Glomerular visceral epithelial cell (primary cell): ENCODE measurements around the gene IER3IP1.
A peak's percentile ranks its signal among the peaks of the same experiment; 100 is the strongest.
"Not testable (repeated sequence)": the region's sequence is repeated elsewhere in the genome, so short reads cannot be mapped to it uniquely, and the experiment has no call there.

ENCODE experiments used
- DNase-seq: peaks from one replicate; pipeline ENCODE4 v3.0.0-alpha.2; 2016; ENCODE audit errors: extremely low spot score

IER3IP1 gene

DNA sequence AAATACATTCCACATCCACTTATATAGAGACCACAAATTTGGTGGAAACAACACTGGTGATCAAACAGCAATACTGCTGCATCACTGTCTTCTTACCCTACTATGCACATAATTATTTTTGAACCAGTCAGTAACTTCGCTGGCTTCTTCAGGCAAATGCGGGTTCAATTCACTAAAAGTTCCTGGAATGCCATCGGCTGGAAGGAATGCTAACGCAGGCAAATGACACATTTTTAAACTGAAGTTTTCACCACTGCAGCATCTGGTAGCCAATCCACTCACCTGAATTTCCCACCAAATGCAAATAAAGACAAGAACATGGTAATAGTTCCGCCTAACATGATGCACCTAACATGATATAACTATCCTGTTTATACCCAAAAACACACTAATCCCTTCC lies 15.9 kb downstream of the IER3IP1 start:
- no peak for DNase-seq

DNA sequence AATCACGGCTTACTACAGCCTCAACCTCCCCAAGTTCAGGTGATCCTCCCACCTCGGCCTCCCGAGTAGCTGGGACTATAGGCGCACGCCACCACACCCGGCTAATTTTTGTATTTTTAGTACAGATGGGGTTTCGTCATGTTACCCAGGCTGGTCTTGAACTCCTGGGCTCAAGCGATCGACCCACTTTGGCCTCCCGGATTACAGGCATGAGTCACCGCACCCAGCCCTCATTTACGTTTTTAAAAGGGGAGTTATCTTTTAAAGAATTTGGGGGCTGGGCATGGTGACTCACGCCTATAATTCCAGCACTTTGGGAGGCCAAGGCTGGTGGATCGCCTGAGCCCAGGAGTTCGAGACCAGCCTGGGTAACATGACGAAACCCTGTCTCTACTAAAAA lies 17.8 kb downstream of the IER3IP1 start:
- DNase-seq: not testable (repeated sequence)

DNA sequence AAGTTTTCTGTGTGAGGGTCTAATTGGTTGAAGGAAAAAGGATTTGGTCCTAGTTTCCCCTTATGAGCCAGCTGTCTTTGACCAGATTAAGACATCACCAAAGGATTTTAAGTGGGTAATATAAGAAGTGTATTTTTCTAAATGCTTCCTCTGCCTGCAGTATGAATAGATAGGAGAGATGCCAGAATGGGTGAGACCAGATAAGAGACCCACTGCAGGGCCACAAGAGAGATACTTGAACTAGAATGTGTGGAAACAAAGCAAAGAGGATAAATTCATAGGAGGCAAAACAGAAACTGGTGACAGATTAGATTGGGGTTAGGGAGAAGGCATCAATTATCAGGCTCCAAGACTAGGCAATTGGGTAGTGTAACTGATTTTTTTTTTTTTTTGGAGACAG lies 24.7 kb downstream of the IER3IP1 start:
- no peak for DNase-seq

DNA sequence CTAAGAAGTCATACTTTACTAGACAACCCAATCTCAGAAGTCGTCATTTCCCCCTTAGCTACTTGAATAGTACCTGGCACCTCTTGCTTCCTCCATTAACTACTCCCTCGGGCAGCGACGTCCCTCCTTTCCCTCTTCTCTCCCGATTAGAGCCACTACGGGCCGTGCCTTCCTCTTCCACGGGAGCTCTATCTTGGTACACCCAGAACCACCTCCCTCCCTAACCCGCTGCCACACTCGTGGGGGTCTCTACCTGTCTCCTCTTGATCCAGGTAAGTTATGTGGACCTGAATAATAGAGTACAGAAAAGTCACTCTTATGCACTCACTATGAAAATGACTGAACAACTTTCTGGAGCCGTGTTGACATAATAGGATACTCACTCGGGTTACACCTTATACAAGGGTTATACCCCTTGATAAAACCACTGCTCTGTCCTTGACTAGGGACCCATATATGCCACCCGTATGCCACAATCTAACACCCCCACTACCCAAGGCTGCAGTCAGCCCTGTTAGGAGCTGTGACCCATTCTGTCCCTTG lies 25.3 kb downstream of the IER3IP1 start:
- no peak for DNase-seq

DNA sequence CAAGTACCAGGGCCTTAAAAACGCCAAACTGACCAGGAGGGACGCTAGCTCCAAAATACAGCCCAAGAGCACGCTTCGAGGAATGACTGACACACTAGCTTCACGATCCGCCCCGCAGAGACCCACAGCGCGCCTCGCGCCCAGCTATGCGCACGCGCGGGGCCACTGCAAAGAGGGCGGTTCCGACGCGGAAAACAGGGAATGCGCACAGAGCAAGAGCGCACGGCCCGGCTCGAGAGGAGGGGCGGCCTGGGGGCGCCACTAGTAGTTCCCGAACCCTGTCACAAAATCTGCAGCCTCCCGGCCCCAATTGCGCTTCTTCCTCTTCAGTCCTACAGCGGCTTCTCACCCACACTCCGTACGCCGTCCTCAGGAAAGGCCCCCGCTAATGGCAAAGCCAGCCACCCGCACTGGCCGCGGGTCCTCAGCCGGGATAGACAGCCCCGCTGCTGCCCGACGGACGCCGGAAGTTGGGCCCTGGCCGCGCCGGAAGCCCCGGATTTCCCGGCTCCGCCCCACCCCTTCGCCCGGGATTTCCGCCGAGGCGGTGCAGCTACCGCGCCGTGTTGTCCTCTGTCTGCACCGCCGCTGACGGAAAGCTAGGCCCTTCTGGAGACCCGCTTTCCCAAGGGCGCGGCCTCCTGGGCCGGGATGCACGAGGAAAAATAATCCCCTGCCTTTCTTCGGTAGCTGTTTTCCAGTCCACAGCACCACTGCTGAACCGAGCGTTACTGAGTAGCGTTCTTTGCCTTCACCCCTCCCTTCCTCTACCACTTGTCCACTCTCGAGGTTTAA lies 25.9 kb downstream of the IER3IP1 start, which contains the start of gene HDHD2:
HDHD2 (minus strand) TSS at position 472 of the 795 bp plus-strand sequence. CDS start 14,061 bp downstream, outside the sequence.
- DNase-seq: peak; percentile 83

DNA sequence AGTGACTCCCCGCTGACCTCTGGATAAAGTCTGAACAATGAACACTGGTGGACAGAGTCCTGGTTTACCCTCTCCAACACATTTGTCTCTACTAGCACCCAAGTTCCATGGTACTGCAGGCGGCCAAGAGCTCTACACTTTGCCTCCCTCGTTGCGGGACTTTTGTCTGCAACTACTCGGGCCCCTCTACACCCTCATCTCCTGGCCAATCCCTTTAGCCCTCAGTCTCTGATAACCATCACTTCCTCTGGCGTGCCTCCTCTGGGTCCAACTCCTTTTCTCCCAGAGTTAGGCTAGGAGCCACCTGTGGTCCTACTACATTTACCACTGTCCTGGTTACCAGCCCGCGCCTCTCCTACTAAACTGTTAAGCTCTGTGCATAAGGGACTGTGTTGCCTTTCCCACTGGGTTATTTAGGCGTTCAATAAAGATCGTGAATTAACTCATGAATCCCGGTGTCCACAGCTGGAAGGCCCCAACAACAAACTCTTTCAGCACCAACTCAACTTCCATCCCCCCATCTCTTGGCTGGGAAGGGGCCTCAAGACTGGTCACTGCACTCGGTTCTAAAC lies 26.6 kb downstream of the IER3IP1 start:
- peak; percentile 8 for DNase-seq

DNA sequence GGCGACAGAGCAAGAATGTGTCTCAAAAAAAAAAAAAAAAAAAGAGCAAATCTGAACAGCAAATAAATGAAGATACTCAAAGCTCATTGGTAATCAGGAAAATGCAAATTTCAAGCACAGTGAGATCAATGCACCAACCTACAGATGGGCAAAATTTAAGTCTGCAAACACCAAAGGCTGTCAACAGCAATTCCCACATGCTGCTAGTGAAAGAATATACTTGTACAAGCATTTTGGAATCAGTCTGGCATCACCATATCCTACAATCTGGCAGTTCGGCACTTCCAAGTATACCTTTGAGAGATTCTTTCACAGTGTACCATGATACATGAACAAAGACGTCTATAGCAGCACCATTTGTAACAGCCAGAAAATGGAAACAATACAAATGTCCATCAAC lies 30.0 kb downstream of the IER3IP1 start:
- DNase-seq: no peak

DNA sequence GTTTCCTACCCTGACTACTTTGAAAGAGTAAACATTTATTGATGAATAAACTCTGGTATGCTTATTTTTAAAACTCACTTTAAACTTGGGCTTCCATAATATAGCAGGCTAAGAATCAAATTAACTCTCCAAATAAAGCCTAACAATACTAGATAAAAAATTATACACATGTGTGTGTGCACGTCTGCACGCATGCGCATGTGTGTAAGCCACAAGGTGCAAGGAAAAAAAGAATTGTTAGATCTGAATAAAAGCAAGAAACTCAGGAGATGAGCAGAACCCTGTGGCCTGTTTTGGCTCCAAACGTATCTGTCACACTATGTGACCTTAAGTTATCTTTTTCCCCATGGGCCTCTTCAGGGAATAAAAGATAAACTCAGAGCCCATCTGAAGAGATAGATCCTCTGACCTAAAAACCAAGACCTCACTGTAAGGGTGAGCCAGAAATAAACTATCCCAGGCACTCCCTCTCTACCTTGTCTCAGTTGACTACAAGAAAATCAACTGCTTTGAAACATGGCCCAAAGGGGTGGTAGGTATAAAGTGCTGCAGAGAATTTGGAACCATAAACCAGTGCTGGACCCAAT lies 32.2 kb downstream of the IER3IP1 start:
- no peak for DNase-seq

DNA sequence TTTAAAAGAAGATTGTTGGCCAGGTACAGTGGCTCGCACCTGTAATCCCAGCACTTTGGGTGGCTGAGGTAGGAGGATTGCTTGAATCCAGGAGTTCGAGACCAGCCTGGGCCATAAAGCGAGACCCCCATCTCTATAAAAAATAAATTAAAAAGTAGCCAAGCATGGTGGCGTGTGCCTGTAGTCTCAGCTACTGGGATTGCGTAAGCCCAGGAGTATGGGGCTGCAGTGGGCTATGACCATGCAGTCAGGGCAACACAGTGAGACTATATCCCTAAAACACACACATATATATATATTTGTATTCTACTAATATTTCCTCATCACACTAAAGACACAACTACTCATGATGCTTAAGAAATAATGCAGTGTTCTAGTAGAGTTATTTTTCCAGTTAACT lies 33.0 kb downstream of the IER3IP1 start:
- no peak for DNase-seq

DNA sequence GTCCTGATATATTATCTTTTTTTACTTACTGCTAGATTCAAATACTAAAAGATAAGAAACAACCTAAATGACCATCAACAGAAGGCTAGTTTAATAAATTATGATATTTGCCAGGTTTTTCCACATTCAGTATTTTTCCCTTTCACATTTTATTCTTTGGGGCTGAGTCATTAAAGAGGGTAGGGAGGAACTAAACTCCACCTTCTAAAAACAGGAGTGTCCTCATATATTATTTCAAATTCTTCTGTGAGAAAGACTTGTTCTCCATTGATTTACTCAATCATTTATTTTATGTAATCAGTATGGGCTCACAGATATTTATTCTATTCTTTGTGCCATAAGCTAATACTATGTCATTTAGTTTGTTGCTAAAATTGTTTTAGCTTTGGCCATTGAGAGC lies 34.9 kb downstream of the IER3IP1 start:
- no peak for DNase-seq

DNA sequence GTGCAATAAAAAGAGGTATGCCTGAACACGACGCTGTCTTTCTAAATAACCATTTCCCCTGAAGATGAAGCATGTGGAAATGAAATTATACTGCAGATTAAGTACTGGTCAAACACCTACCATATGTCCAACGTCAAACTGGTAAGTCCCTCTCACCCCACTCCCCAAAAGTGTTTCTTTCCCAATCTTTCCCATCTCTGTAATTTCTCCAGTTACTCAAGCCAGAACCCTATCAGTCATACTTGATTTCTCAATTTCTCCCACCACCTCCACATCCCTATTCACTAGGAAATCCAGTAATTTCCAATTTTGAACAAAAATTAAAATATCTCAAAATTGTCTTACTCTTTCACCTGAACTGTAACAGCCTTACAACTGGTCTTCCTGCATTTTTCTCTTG lies 55.0 kb downstream of the IER3IP1 start:
- no peak for DNase-seq

DNA sequence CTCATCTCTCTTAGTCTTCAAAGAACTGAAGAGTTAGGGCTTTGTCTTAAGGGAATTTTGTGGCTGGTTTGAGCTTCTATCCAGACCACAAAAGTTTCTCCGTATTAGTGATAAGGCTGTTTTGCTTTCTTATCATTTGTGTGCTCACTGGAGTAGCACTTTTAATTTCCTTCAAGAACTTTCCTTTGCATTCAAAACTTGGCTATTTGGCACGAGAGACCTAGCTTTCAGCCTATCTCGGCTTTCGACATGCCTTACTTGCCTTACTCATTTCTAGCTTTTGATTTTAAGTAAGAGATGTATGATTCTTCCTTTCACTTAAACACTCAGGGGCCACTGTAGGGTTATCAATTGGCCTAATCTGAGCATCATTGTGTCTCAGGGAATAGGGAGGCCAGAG lies 55.7 kb downstream of the IER3IP1 start:
- DNase-seq: no peak

DNA sequence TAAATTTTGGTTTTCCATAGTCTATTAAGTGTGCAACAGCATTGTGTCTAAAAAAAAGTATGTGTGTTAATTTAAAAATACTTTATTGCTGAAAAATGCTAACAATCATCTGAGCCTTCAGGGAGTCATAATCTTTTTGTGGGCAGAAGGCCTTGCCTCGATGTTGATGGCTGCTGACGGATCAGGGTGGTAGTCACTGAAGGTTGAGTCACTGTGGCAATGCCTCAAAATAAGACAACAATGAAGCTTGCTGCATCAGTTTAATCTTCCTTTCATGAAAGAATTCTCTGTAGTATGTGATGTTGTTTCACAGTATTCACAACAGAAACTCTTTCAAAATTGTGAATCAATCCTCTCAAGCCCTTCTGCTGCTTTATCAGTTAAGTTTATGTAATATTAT lies 57.2 kb downstream of the IER3IP1 start:
- no peak for DNase-seq

DNA sequence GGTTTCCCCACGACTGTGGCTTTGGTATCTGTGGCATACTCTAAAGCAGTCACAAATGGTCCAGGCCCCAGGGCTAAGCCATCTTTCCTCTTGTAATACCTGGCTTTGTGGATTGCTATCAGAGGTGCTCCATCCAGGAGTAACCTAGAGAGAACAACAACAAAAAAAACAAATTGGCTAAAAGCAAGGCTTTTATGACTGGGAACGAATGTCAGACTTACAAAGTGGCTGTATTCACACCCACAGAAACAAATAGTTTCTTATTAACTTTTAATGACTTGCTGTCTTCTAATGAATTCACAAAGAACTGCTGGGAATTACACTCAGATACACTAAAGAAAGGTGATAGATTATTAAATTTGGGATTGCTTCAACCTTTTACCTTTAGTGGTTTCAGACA lies 61.0 kb downstream of the IER3IP1 start:
- DNase-seq: no peak

DNA sequence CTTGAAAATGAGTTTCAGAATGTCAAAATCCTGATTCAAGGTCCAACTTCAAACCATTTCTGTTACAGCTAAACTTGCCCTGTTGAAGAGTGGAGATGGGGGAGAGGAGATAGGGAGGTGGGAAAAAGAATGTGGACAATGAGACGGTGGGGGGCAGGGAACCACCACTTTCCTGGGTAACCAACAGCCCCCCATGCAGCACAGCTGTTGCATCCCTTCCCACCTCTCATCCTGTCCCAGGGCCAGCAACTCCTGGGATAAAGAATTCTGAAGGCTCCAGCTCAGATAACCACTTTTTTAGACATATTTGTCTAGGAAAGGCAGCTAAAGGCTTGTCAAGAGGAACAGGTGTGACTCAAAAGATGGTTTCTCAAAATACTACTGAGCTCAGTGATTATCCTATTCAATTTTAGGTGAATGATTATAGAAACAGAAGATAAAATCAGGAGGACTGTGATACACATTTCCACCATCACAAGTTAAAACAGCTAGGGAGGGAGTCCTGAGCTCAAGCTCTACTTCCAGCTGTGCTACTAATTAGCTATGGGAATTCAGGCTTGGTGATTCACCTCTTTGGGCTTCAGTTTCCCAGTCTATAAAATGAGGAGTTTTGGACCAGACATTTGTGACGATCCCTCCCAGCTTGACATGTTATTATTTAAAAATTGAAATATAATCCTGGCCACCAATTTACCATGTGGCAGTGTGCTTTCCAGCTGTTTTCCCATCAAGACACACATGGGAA lies 62.2 kb downstream of the IER3IP1 start:
- no peak for DNase-seq

DNA sequence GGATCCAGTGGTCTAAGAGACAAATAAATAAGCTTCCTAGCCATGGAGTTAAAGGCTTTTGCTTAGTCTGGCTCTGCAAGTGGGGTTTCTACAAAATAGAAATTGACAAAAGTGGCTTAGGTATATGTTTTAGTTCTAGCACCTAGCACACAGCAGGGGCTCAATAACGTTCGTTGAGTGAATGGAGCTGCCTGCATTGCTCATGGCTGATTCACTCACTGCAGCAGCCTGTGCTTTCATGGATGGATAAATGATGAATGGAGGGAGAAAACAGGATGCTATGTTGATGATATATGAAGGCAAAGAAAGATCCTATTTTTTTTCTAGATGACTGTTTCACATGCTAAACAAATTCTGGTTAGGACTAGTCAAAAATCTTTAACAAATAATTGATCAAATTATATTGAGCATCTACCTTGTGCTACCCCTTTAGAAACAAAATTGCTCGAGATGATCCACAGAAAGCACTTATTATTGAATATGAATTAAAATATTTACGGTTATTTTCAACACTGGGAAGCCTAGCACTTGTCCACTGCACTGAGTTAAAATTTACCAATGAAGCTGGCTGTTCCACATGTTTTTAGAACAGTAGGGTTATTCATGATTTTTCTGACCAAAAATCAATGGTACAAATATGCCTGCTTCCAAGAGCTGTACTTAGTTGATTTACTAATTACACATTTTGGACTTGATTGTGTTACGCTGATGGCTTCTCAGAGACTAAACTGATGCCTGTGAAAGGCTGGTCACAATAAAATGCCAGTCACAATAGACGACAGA lies 65.5 kb downstream of the IER3IP1 start:
- DNase-seq: no peak

DNA sequence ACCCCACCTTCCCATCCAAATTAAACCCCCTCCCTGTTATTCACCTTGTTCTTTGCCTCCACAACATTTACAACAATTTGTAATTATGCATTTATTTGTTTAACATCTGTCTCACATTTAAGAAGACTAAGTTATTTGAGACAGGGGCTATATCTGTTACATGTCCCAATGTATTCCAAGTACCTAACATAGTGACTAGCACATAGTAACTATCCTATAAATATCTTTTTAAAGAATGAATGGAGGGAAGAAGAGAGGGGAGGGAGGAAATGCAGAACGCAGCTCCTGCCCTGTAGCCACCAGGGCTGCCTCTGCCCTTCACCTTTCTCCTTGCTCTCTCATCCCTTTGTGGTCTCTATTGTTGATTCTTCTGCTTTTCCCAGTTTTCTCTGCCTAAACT lies 66.4 kb downstream of the IER3IP1 start:
- DNase-seq: no peak

DNA sequence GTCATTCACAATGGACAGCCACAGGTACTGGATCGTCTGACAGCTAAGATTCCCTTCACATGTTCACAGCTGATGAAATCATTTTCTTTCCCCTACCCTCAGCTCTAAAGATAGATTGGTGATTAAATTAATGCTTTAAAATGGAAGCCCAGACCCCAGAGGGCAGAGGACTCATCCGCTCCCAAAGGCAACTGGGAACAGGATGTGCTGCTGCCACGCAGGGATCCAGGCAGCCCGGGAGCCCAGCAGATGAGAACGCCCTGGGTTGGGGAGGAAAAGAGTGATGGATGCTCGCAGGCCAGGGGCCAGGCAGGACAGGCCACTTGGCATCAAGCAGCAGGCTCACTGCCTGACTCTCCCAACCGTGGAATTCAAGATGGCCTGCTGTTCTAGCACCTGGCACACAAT lies 67.2 kb downstream of the IER3IP1 start:
- no peak for DNase-seq

DNA sequence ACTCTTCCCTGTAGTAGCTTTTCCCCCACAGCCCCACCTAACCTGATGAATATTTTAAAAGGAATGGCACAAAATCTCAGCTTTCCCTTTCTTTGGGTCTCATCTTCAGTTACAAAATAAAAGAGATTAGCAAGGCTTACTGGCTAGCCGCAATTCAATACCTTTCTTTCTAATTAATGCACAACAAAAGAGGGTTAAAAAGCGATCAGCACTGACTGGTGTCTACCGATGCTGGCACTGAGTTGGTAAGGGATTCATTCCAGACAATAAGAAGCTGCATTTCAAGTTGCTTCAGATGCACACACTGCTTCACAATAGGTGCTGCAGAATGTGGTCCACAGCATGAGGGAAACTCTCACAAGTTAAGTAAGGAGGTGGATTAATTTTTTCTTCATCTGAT lies 67.8 kb downstream of the IER3IP1 start:
- no peak for DNase-seq
